ENCODE measurements around the gene GRK5.
"Not testable (repeated sequence)": the region's sequence is repeated elsewhere in the genome, so short reads cannot be mapped to it uniquely, and the experiment has no call there.

Gene GRK5

DNA sequence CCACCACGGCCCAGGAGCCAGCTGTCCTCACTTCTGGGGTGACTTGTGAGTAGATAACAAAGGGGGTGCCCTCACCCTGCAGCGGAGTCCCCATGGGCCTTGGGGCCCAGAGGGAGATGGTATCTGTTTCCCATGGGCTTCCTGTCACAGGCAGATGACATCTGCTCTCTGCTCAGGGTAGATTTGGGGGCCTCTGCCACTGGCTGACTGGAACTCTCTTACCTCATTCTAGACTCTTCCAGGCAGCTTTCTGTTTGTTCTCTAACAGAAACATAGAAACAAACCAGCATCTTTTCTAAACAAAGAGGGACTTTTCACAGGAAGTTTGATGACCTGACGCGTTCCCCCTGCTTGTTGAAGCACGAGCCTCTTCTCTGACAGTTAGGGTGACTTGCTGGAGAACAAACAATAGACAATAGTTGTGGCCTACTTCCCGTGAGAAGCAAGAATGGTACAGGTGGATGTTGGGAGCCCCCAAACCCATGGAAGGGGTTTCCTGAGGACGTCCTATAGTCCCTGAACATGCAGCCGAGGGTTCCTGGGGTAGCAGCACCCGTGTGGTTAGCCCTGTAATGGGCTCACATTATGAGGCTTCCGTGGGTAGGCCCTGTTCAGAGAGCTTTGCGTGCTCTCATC lies 61.6 kb downstream of the GRK5 start:
- DNase-seq: peak in 3 of 10 donors; percentile 13 to 29 (median 22)
- intact Hi-C loops (cut with DNase I): no loop called here

DNA sequence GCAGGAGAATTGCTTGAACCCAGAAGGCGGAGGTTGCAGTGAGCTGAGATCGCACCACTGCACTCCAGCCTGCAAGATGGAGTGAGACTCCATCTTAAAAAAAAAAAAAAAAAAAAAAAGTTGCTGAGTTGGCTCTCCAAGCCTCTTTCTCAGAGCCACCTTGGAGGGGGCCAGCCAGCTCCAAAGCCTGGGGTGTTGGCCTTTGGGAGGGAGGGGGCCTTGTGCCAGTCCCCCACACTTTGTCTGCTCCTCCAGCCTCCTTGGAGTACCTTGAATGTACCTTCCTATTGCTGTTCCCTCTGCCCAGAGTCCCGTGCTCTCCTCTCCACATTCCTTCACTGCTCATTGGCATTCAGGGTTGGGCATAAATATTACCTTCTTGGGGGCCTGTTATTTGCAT lies 62.4 kb downstream of the GRK5 start:
- peak in 3 of 10 donors; percentile 8 to 15 (median 8) for DNase-seq
- intact Hi-C loops (cut with DNase I): no loop called here

DNA sequence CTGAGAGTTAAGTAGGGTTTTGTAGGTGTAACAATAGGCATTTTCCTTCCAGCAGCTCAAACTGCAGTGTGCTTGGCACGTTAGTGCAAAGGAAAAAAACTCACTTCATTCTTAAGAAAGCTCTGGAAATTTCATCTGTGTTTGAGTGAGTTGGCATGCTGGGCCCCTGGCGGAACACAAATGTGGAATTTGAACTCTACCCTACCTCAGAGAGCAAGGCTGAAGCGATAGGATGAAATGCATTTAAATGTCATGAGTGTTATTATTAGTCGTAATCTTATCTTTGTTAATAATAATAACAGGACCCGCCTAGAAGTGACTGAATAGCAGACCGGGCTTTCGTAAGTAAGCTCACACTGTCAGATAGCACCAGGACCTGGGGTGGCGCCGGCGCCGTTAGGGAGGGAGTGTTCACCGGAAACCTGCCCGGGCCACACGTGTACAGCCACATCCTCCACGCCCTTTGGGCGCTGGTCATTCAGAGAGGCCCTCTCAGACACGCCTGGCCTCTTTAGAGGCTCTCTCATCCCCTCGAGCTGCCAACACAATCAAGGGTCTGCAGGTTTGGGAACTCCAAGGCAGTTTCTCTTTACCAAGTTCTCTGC lies 63.5 kb downstream of the GRK5 start:
- peak in 2 of 10 donors; percentile 57 to 69 for DNase-seq
- intact Hi-C loops (cut with DNase I): no loop called here

DNA sequence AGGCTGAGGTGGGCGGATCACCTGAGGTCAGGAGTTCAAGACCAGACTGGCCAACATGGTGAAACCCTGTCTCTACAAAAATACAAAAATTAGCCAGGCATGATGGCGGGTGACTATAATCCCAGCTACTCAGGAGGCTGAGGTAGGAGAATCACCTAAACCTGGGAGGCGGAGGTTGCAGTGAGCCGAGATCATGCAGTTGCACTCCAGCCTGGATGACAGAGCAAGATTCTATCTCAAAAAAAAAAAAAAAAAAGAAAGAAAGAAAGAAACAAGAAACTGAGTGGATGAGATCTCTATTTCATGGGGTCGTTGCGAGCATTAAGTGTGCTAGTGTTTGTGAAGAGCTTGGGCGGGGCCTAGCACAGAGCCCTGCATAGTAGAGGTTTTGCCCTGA lies 65.0 kb downstream of the GRK5 start:
- peak in 1 of 10 donors; percentile 16 for DNase-seq
- intact Hi-C loops (cut with DNase I): not testable (repeated sequence)

DNA sequence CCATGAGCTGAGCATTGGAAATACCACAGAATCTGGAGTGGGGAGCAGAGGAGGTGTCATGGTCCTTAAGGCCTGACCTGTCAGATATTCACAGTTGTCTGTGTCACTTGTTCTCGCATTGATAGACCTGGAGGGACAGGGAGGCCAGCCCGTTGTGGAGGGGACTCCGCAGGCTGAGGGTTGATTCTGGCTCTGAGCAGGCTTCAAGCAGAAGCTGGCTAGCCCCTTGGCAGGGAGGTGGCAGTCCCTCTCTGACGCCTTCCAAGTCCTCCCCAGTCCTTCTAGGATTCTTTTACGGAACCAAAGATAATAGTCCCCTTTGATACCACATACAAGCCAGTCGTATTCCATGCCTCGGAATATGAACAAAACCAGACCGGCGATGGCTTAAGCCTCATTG lies 65.4 kb downstream of the GRK5 start:
- intact Hi-C loops (cut with DNase I): no loop called here
- peak in 2 of 10 donors; percentile 24 to 26 for DNase-seq

DNA sequence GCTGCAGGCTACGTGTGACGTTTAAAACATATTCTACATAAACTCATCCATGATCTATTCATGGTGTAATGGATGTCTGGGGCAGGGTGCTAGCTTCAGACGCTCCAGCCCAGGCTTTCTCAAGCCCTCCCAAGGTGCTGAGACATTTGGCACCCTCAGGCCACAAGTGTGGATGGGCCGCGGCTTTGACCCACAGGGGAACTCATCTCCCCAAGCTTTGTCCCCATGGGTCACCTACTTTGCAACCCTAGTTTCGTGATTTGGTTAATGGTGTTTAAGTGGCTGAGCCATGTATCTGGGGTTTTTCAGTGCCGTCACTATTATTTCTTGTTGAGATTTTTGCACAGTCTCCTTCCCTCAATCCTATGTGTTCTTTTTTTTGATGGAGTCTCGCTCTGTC lies 66.0 kb downstream of the GRK5 start:
- intact Hi-C loops (cut with DNase I): no loop called here
- peak in 2 of 10 donors; percentile 31 to 43 for DNase-seq

DNA sequence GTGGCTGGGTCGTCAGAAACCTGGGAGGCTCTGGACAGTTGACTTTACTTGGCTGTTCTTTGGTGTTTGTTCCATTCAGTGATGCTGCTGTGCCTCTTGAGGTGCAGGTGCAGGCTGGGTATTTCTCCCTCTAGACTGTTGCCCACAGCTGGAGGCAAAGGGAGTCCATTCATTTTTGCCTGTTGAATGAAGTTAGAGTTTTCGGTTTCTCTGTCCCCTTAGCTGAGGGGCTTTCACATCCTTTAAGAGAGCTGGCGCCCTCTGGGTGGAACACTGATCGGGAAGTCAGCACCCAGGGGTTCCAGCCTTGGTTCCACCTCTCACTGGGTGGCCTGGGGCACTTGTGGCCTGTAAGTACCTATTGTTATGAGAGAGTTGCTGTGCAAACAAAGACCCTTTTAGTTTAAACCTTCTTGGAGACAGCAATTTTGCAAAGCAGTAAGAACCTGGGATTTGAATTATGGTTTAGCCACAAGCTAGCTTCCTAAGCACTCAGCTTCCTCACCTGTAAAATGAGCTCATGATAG lies 67.2 kb downstream of the GRK5 start:
- DNase-seq: peak in 2 of 10 donors; percentile 24 to 43
- intact Hi-C loops (cut with DNase I): no loop called here

DNA sequence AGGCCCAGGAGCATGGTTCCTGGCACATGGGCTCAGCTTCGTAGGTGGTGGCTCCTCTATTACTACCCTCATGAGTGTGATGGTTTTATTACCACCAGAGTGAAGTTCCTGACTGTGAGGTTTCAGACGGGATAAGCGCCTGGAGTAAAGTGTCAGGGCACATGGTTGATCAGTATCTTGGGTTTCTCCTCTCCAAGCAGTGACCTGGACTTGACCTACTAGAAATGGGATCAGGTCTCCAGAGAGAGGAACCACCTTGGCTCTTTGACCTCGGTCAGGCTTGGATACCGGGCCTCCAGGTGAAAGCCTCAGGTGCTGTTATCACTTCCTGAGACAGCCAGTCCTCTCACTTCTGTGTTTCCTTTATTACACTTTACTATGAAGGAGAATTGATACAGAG lies 67.7 kb downstream of the GRK5 start:
- intact Hi-C loops (cut with DNase I): no loop called here
- DNase-seq: peak in 2 of 10 donors; percentile 1 to 24

DNA sequence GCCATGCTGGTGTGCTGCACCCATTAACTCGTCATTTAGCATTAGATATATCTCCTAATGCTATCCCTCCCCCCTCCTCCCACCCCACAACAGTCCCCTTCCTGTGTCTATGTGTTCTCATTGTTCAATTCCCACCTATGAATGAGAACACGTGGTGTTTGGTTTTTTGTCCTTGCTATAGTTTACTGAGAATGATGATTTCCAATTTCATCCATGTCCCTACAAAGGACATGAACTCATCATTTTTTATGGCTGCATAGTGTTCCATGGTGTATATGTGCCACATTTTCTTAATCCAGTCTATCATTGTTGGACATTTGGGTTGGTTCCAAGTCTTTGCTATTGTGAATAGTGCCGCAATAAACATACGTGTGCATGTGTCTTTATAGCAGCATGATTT lies 68.8 kb downstream of the GRK5 start:
- intact Hi-C loops (cut with DNase I); DNase-seq: not testable (repeated sequence)

DNA sequence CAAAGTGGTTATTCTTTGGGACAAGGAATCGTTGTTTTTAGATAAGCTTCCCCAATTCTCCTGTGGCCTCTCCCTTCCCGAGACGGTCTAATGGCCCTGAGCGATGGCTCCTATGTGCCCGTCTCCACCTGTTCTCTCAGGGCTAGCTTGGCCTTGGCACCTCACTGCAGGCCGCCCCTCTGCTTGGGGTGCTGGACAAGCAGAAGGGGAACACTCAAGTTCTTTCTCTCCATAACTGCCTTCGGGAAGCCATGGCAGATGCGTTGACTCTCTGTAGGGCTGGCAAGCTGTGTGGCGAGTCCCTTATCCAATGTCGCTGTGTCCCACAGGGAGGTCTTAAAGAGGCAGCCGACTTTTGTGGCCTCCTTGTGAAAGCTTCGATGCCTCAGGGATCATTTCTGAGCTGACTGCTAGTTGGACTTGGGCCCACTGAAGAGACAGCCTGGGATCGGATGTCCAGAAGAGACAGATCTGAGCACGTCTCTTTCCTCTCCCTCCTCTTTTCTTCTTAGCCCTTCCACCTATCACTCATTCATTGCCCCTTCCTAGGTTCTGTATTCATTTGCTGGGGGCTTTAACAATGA lies 70.8 kb downstream of the GRK5 start:
- DNase-seq: peak in 3 of 10 donors; percentile 27 to 59 (median 38)
- intact Hi-C loops (cut with DNase I): no loop called here

DNA sequence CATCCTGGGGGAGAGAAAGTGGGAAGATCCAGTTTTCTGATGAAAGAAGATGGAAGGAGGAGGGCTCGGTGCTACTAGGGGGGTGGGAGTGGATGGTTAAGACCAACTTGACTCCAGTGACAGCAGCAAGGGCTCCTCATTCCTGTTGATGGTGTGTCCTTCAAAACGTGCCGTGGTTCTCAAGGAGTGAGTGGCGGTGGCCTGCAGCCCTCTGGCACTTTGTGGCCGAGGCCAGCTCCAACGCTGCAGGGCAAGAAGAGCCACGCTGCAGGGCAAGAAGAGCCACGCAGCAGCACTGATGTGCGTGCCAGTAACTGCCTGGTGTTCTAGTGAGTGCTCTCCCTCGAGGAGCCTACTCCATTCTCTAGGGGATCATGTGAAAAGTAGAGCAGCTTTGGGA lies 72.1 kb downstream of the GRK5 start:
- intact Hi-C loops (cut with DNase I): no loop called here
- peak in 3 of 10 donors; percentile 32 to 68 (median 41) for DNase-seq

DNA sequence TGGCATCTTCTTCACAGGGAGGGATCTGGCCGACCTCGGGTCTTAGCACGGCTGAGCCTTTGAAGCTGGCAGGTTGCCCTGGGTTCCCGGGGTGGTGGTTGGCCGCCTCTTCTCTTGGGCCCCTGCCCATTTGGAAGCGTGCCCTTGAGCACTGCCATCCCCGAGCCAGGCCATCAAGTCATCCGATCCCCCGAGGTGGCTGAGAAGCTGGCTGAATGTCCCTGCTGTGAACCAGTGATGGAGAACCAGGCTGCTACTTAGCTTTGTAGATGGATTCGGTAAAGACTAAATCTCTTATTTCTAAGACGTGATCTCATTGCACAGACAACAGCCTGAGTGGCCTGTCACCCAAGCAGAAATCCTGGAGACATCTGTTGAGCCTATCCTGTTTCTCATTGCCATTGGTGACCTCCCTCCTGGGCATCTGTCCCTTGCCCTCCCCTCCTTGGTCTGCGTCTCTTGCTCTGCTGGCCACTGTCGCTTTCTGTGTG lies 74.3 kb downstream of the GRK5 start:
- intact Hi-C loops (cut with DNase I): no loop called here

DNA sequence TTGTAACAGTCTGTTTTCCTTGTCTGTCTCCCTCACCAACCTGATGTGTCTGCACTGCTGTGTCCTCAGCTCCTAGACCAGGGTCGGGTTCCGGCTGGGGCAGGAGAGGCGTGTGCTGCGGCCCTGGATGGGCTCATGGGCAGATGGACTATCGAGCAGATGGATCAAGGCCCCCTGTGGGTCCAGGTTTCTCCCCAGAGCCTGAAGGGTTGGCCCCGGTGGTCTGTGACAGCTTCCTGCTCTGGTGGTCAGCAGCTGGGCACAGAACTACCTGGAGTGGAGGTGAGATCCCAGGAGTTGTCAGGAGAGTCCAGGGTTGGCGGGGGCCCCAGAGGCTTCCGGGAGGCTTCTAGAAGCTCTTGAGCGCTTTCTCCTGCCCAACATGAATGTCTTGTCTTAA lies 75.1 kb downstream of the GRK5 start:
- intact Hi-C loops (cut with DNase I): no loop called here
- peak in 3 of 10 donors; percentile 24 to 43 (median 39) for DNase-seq

More for the DNA sequence above, 74.3 kb downstream of the GRK5 start:
- DNase-seq: peak; percentile 40 to 95 (median 64)

DNA sequence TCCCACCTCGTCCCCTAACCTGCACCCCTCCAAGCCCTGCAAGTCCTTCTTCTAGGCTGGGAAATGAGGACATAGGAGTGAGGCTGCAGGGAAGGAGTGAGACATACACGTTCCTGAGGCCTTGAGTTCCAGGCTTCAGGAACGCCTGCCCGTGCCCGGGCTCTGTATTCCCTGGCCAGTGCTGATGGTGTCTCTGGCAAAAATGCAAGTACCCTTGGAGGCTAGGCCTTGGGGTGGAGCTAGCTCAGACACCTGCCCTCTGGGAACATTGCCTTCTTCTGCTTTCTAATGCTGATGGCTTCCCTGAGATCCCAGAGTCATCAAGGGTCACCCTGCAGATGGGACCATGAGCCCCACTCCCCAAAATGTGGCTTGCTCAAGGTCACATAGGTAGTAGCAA lies 76.0 kb downstream of the GRK5 start:
- DNase-seq: peak in 3 of 10 donors; percentile 48 to 65 (median 58)
- intact Hi-C loops (cut with DNase I): no loop called here

DNA sequence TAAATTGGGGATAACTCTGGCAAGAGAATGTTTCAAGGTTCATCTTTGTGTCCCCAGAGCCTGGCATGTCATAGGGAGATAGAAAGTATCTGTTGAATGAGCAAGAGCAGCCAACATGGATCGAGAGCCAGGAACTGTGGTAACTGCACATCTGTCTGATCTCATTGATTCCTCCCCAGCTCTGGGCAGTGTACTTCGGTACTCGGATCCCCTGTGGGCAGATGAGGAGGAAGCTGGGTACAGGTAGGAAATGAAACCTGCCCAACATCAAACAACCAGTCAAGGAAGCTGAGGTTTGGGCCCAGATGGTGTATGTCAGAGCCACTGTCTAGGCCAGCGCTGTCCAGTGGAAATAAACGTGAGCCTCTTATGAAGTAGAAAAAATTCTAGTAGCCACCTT lies 76.4 kb downstream of the GRK5 start:
- intact Hi-C loops (cut with DNase I): no loop called here

DNA sequence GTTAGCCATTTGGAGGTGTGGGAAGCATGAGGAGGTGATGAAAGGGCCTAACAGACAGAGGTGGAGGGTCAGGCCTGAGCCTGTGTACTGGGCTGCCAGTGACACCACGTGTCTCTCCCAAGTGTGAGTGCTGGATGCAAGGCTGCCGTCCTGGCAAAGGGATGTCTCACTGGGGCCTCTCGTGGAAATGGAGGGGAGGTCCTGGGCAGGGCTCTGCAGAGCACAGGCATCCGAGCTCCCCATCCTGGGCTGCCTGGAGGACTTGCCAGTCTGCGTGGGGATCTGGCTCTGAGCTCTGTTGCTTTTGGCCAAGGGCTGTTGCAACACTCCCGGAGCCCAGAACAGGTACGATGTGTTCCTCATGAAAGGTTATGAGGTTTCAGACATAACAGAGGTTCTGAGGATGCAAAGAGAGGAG lies 77.3 kb downstream of the GRK5 start:
- DNase-seq: peak in 3 of 10 donors; percentile 3 to 76 (median 65)
- intact Hi-C loops (cut with DNase I): no loop called here

More for the DNA sequence above, 76.4 kb downstream of the GRK5 start:
- peak in 3 of 10 donors; percentile 24 to 45 (median 36) for DNase-seq

DNA sequence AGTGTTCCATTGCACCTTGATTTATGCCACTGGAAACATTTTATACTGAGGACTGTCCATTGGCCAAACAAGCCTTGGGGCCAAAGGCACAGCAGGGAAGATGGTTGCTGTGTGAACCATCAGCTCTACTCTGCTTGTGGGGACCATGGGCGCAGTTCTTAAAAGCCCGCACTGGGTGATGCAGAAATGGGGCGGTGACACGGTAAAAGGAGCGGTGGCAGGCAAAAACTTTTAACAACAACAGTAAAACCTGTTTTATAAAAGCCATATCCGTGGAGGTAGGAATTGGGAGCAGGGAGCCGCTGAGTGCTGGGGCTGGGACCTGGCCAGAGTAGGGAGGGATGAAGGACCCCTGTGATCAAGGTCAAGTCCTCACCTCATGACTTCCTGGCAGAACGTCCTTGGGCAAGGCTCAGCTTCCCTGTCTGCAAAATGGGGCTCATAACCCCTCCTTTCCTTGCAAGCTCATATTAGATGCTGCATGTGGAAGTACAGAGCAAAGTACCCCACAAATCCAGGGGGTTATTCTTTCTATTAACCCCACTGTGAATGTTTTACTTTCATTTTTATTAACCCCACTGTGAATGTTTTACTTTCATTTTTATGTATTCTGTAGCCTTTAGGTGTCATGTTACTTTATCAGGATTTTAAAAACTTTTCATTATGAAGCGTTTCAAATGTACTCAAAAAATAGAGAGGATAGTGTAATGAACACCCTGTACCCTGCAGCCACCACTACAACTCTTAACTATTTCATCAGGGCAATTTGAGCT lies 78.3 kb downstream of the GRK5 start:
- intact Hi-C loops (cut with DNase I): no loop called here

DNA sequence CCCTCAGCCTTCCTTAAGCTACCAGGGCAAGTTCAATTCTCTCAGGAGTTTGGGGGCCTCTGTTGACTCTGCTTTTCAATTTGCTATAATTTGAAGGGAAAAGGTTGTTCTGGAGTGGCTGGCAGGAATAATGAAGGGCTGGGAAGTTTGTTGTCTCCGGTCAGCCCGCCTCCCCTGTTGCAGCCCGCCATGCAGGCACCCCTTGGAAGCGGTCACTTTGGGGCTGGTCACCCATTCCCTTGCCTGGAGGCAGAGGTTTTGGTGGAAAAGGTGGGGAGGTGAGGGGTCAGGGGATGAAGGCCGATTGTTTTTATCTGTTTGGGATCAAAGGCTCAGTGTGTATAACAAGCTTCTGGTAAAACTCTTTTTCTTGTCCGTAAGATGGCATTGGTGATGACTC lies 79.1 kb downstream of the GRK5 start:
- intact Hi-C loops (cut with DNase I): no loop called here
- peak in 3 of 10 donors; percentile 18 to 69 (median 63) for DNase-seq

More for the DNA sequence above, 78.3 kb downstream of the GRK5 start:
- peak in 3 of 10 donors; percentile 42 to 54 (median 54) for DNase-seq

DNA sequence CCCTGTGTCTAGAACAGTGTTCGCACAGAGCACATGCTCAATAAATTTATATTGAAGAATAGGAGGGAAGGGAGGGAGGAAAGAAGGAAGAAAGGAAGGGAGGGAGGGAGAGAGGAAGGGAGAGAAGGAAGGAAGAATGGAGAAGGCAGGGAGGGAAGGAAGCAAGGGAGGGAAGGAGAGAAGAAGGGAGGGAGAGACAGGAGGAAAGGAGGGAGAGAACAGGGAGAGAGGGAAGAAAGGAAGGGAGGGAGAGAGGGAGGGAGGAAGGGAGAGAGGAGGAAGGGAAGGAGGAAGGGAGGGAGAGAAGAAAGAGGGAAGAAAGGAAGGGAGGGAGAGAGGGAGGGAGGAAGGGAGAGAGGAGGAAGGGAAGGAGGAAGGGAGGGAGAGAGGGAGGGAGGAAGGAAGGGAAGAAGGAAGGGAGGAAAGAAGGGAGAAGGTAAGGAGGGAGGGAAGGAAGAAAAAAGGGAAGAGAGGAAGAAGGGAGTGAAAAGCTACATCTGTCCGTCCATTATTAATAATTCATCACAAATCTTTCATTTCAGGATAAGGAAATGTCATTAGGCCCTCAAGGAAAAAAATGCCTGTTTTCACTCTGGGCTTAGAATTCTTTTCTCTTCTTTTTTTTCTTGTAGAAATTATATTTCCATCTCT lies 79.7 kb downstream of the GRK5 start:
- intact Hi-C loops (cut with DNase I): no loop called here
- no peak for DNase-seq

DNA sequence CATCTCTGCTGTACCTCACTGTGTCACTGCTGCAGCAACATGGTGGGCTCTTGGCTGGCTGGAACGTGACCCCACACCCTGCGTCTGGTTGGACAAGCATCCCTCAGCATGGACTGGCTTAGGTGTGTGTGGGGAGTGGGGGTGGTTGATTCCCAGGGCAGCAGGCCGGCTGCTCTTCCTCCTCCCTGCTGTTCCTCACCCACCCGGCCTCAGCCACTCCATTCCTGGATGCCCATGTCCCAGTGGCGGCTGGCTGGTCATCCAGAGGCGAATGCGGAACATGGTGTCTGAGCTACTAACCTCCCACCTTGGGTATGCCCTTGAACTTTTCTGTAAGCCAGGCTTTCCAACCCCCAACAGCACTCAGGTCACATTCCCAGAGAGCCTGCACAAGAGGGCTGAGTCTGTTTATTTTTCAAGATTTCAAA lies 81.2 kb downstream of the GRK5 start:
- intact Hi-C loops (cut with DNase I): no loop called here
- peak in 3 of 10 donors; percentile 60 to 69 (median 62) for DNase-seq
